Naive B cell (primary cell): ENCODE results near the gene PPP1R12A. TPM values are rescaled to one million over a fixed set of nuclear protein-coding genes. Genes with fewer than 3 reads are reported as not detected.
A peak's percentile ranks its signal among the peaks of the same experiment; 100 is the strongest.

Experiments
- ATAC-seq, 2 donors: fragments of 150-1000 bp; cut with Tn5 transposase; 2 replicates each; pipeline ENCODE4 v1.10.0; 2021; ENCODE audit warnings: low read depth in 2 of 2, mild to moderate bottlenecking in 2 of 2, moderate library complexity in 2 of 2
- DNase-seq: peaks from one replicate; pipeline ENCODE4 v3.0.0; 2022
- H3K27ac Mint-ChIP-seq, 6 donors: one replicate each; pipeline ENCODE4 v1.8.0; 2020 to 2022; ENCODE audit warnings: mild to moderate bottlenecking in 6 of 6, mixed read lengths in 6 of 6, moderate library complexity in 5 of 6, inconsistent platforms in 2 of 6
- H3K27me3 Mint-ChIP-seq, 3 donors: one replicate each; pipeline ENCODE4 v1.8.0; 2021 to 2022; ENCODE audit warnings: mixed read lengths in 3 of 3, mild to moderate bottlenecking in 1 of 3
- H3K36me3 Mint-ChIP-seq, 2 donors: one replicate each; pipeline ENCODE4 v1.8.0; 2020 to 2022; ENCODE audit warnings: mixed read lengths in 2 of 2, inconsistent platforms in 1 of 2, mild to moderate bottlenecking in 1 of 2
- H3K4me1 Mint-ChIP-seq, 3 donors: one replicate each; pipeline ENCODE4 v1.8.0; 2020 to 2022; ENCODE audit warnings: mixed read lengths in 3 of 3, inconsistent platforms in 1 of 3, mild to moderate bottlenecking in 1 of 3, moderate library complexity in 1 of 3
- H3K4me3 Mint-ChIP-seq, 8 donors: one replicate each; pipeline ENCODE4 v1.8.0; 2020 to 2022; ENCODE audit warnings: mild to moderate bottlenecking in 8 of 8, mixed read lengths in 8 of 8, moderate library complexity in 8 of 8, inconsistent platforms in 2 of 8
- H3K9me3 Mint-ChIP-seq, 7 donors: one replicate each; pipeline ENCODE4 v1.8.0; 2020 to 2022; ENCODE audit warnings: mixed read lengths in 7 of 7, mild to moderate bottlenecking in 5 of 7, inconsistent platforms in 2 of 7, moderate library complexity in 1 of 7
- polyA plus RNA-seq, 6 donors: library from polyadenylated mRNA; unstranded; fragments of 300-500 nt; fragmentation: Illumina TruSeq; gene quantifications; one replicate each; pipeline ENCODE4 v1.2.3, GENCODE V29; 2021; ENCODE audit warnings: low read depth in 6 of 6

PPP1R12A gene
- polyA plus RNA-seq, 6 donors from 2014 or later: 52.8 to 151 (median 107) TPM

DNA sequence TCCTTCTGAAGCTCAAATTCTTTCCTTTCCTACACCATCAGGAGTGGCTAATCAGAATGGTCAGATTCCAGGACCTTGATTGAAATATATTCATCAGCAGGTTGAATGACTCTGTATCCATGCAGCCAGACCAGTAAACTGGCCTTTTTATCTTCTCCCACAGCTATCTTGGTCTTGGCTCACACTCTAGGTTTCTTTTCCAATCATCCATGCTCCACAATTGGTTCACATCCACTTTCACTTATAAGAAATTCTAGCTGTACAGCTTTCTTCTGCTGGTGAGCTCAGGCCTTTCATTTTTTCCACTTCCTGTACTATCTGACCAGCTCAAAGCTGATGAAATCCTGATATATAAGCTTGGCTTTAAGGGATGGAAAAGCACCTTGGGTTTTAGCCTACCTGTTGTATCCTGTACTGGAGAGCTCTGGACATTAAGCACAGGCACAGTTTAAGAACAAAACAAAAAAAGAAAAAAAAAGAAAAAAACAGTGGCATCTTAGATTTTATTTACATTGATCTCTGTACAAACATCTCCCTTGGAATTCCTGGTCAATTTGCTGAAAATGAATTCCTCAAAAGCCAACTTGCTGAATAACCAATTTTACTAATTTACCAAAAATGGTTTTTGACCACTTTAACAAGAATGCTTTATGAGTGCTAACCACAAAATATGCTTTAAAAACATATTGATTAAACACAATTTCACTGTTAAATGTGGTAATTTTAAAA lies 152.6 kb downstream of the PPP1R12A start:
- Mint-ChIP-seq H3K4me3 (no peak overlapping the region), H3K36me3 (peaks cover 14 to 23% of the 10 kb centered on the region in 2 donors), H3K27me3 (no peaks in the 10 kb centered on the region), H3K9me3 (no peaks in the 10 kb centered on the region), H3K4me1 (no peaks in the 10 kb centered on the region), H3K27ac (peak overlapping the region in 2 of 6 donors; percentile 13 to 76)
- DNase-seq (no peak), ATAC-seq (no peak)

DNA sequence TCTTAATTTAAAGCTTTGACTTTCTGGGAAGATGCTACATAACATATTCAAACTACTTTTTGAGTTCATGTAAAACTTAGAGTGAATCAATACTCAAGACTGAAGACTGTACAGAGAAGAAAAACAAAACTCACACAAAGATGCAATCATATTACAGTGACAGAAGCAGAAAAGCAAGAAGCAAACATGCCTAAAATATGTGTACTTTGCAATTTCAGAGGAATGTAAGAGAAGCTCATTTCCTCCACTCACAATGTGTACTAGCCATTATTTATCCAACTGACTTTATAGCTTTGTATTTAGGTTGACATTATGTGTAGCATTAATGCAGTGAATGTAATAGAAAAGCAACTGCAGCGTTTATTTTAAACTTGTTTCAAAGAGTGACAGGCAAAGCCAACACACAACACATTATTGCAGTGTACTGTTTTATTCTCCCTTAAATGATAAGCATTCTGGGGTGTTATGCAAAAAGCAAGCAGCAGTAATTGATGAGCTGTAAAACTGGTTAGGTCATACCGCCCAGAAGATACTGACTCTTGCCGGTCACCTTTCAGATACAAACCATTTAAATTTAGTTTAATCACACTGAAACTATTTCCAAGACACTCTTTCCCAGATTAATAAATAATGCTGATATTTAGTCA lies 156.0 kb downstream of the PPP1R12A start:
- Mint-ChIP-seq H3K27ac (peak overlapping the region in 2 of 6 donors; percentile 4 to 59), H3K4me1 (no peaks in the 10 kb centered on the region), H3K36me3 (peaks cover 7 to 13% of the 10 kb centered on the region in 2 donors), H3K4me3 (no peak overlapping the region), H3K9me3 (no peaks in the 10 kb centered on the region), H3K27me3 (no peaks in the 10 kb centered on the region)
- ATAC-seq (no peak), DNase-seq (no peak)

DNA sequence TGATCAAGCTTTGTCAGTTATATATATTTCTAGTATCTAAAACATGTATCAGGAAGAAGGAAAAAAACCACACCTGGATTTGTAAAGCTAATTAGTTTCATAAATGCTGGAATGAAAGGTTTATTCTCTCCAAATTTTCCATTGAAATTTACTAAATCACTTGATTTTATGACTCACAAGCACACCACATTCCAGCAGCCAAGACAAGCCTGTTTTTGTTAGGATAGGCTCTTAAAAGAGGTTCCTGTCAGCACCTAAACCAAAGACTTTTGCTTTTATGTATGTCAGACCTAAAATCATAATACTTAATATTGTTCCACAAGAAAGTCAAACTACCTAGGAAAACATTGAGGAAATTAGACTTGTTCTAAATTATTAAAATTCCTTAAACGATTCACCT lies 158.8 kb downstream of the PPP1R12A start:
- Mint-ChIP-seq H3K9me3 (no peaks in the 10 kb centered on the region), H3K27ac (no peak overlapping the region), H3K36me3 (peaks cover 6 to 13% of the 10 kb centered on the region in 2 donors), H3K4me1 (no peaks in the 10 kb centered on the region), H3K27me3 (no peaks in the 10 kb centered on the region), H3K4me3 (no peak overlapping the region)
- no peak for ATAC-seq
- no peak for DNase-seq

DNA sequence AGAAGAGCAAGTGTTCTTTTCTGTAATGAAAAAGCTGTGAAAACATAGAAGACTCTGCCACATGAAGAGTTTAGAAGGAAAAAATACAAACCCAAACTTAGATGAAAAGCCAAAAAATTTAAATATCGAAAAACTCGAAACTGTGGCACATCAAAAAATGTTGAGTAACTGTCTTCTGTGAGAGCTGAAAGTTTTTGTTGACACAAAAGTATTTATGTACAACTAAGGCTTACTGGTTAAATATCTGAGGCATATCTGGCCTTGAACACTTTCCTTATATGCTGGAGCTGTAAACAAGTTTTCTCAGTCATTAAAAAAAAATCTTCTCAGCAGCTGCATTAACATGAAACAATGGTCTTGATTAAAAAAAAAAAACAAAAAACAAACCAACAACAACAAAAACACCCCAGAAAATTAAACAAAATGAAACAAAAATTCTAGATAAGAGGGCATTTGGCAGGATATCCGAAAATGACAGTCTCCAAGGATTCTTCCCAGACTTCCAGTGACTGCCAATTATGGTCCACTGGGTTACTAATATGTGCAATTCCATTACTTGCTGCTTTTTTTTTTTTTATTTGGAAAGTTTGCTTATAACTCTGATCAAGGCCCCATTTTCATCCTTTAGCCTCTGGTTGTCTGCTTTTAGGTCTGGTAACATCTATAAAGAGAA lies 159.4 kb downstream of the PPP1R12A start:
- Mint-ChIP-seq H3K27me3 (no peaks in the 10 kb centered on the region), H3K36me3 (peaks cover 6 to 13% of the 10 kb centered on the region in 2 donors), H3K4me3 (no peak overlapping the region), H3K9me3 (no peaks in the 10 kb centered on the region), H3K27ac (no peak overlapping the region), H3K4me1 (no peaks in the 10 kb centered on the region)
- ATAC-seq: no peak
- no peak for DNase-seq

DNA sequence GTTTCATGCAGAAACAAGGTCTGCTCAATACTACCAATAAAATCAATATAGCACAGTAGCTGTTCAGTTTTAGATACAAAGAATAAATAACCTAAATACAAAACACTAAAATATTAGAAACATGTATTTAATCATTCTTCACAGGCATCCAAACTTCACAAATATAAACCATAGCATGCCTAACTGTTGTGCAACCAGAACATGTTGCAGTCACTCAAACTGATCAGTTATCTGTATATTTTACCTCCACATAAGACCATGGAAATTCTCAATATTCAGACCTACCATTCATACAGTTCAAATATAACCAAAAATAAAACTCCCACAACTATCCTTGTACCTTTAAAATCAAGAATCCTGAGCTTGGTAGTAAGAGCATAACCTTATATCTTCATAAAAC lies 161.0 kb downstream of the PPP1R12A start:
- DNase-seq: no peak
- H3K4me1 Mint-ChIP-seq: no peaks in the 10 kb centered on the region
- H3K27ac Mint-ChIP-seq: peak overlapping the region in 3 of 6 donors; percentile 27
- no peak overlapping the region for H3K4me3 Mint-ChIP-seq
- no peaks in the 10 kb centered on the region for H3K27me3 Mint-ChIP-seq
- H3K9me3 Mint-ChIP-seq: no peaks in the 10 kb centered on the region
- ATAC-seq: no peak
- peaks cover 6 to 13% of the 10 kb centered on the region in 2 donors for H3K36me3 Mint-ChIP-seq

DNA sequence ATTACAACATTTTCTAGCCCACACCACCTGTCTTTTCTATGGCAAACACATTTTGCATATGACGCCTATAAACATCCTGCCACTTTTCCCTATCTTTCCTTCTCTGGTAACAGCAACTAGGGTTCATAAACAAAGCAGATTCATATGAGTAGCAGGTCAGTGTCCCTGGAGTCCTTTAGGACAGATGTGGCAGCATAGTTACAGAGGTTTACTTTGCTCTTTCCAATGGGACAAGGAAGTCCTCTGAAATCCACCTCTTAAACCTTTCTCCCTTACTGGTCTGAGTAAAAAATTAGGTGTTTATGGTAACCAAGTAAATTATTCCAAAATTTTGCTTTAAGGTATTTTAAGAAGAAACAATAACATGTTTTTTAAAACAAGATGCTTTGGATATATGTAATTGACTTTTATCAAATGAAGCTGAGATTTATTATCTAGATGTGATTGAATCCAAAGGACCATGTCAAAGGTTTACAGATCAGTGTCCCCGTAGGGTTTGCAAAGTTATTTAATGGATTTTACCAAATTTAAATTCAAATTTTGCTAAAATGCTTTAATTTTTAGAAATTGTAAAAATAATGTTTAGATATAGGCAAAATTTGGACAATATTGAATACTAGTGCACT lies 164.9 kb downstream of the PPP1R12A start:
- H3K9me3 Mint-ChIP-seq: no peaks in the 10 kb centered on the region
- H3K27me3 Mint-ChIP-seq: no peaks in the 10 kb centered on the region
- ATAC-seq: no peak
- H3K4me3 Mint-ChIP-seq: no peak overlapping the region
- peaks cover under 1 to 6% of the 10 kb centered on the region in 2 donors for H3K36me3 Mint-ChIP-seq
- H3K27ac Mint-ChIP-seq: no peak overlapping the region
- DNase-seq: no peak
- no peaks in the 10 kb centered on the region for H3K4me1 Mint-ChIP-seq

DNA sequence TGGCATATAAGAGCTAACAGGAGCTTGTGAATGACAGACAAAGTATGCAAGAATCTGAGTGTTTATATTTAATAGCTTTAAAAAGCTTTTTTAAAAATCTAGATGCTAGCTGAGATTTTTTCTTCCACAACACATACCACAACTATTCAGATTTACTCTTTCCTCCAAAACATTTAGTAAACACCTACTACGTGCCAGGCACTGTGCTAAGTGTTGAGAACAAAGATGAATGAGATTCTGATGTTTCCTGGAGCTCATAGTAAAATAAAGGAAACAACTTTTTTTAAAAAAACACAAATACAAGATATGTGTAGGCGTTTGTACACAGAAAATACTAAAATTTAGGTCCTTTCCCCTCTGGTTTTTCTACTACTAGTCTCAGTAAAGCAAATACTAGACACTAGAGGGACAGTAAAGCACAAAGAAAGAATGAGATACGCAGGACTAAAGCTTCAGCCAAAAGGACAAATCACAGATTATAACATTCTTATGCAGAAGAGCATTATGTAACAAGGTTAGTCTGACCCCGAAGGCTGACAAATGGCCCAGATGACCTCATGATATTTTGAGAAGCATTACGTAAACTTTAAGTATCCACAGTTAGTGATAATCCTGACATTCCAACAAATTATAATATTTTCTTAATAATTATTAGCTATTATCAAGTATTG lies 165.6 kb downstream of the PPP1R12A start:
- Mint-ChIP-seq H3K4me3 (no peak overlapping the region), H3K27me3 (no peaks in the 10 kb centered on the region), H3K9me3 (no peaks in the 10 kb centered on the region), H3K27ac (no peak overlapping the region), H3K36me3 (peaks cover 0 to 6% of the 10 kb centered on the region in 2 donors), H3K4me1 (no peaks in the 10 kb centered on the region)
- ATAC-seq (no peak), DNase-seq (no peak)

DNA sequence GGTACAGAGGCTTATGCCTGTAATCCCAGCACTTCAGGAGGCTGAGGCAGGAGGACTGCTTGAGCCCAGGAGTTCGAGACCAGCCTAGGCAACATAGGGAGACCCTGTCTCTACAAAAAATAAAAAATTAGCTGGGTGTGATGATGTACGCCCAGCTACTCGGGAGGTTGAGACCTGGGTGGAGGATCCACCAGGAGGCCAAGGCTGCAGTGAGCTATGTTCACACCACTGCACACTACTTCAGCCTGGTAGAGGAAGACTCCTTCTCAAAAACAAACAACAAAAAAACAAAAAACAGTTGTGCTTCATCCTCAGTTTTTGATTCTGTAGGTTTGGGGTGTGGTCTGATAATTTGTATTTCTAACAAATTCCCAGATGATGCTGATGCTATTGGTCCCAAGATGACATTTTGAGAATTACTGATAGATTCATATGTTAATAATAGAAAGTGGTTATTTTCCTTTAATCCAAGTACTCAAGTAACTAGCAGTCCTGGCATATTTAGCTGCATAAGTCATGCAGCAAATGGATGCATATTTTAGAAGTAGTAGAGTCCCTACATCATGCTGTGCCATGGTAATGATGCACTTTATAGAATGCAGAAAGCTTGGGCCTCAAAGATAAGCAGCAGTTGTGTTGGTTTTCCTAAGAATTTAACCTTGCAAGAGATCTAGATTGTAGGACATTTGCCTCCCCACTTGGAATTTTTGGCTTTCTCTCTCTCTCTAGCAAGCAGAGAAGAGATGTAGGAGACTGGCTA lies 168.0 kb downstream of the PPP1R12A start:
- ATAC-seq (no peak), DNase-seq (no peak)
- no peaks in the 10 kb centered on the region for H3K9me3 Mint-ChIP-seq
- no peaks in the 10 kb centered on the region for H3K4me1 Mint-ChIP-seq
- H3K27ac Mint-ChIP-seq: peak overlapping the region in 1 of 6 donors; percentile 34
- no peaks in the 10 kb centered on the region for H3K36me3 Mint-ChIP-seq
- H3K4me3 Mint-ChIP-seq: no peak overlapping the region
- no peaks in the 10 kb centered on the region for H3K27me3 Mint-ChIP-seq

DNA sequence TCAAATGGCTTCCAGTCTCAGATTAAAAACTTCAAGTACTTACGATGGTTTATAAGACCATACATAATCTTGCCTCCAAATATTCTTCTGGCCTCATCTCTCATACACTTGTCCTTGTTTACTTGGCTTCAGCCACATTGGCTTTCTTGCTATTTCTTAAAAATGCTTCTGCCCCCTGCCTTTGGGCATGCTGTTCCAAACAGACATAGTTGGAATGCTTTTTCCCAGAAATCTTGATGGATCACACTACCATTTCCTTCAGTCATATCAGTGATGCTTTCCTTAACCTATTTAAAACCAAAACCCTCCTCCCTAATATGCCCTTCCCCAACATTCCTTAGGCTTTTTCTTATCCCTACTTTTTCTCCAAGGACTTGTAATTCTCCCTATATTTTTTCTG lies 169.7 kb downstream of the PPP1R12A start:
- no peak for ATAC-seq
- Mint-ChIP-seq H3K4me1 (no peaks in the 10 kb centered on the region), H3K27me3 (no peaks in the 10 kb centered on the region), H3K36me3 (no peaks in the 10 kb centered on the region), H3K4me3 (no peak overlapping the region), H3K9me3 (peaks cover 0 to 4% (median 2%) of the 10 kb centered on the region in 7 donors), H3K27ac (no peak overlapping the region)
- no peak for DNase-seq

DNA sequence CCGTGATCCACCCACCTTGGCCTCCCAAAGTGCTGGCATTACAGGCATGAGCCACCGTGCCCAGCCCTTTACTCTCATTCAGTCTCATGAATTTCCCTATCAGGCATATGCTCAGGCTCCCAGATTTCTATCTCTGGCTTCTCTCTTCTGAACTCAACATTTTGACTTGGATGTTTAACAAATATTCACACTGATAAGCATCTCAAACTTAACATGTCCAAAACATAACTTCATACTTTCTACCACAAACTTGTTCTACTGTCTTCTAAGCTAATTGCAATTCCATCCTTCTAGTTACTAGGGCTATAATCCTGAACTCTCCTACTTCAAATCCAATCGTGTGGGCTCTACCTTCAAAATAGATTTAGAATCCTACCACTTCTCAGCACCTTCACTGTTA lies 170.3 kb downstream of the PPP1R12A start:
- DNase-seq: no peak
- Mint-ChIP-seq H3K4me3 (no peak overlapping the region), H3K4me1 (no peaks in the 10 kb centered on the region), H3K36me3 (no peaks in the 10 kb centered on the region), H3K9me3 (peaks cover 0 to 8% (median 6%) of the 10 kb centered on the region in 7 donors), H3K27ac (peak overlapping the region in 1 of 6 donors; percentile 24), H3K27me3 (no peaks in the 10 kb centered on the region)
- no peak for ATAC-seq

DNA sequence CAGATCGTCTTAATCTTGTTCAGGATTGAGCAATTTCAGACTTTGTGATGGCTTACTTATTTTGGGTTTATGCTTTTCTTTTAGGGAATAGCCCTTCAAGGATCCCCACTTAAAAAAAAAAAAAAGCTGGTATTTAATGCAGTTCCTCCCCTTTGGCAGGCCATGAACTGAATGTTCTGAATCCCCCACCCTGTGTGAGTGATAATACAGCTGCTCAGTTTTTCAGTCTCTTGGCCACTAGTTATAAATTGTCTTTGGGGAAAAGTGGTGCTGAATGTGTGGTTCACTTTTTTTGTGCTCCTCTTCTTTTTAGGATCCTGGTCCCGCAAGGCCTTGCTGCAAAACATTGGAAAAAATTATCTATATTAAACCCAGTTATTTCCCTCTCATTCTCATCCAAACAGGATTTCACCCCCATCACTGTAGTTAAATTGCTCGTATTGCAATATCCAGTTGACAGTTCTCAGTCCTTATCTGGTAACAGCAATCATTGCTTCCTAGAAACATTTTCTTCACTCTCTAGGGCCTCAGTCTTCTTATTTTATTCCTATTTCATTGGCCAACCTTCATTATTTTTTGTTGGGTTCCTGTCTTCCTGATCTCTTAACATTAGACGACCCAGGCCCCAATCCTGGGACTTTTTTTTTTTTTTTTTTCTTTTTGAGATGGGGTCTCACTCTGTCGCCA lies 171.0 kb downstream of the PPP1R12A start:
- peaks cover 0 to 13% (median 6%) of the 10 kb centered on the region in 7 donors for H3K9me3 Mint-ChIP-seq
- ATAC-seq: no peak
- H3K4me3 Mint-ChIP-seq: no peak overlapping the region
- no peaks in the 10 kb centered on the region for H3K36me3 Mint-ChIP-seq
- H3K27ac Mint-ChIP-seq: no peak overlapping the region
- H3K27me3 Mint-ChIP-seq: no peaks in the 10 kb centered on the region
- no peaks in the 10 kb centered on the region for H3K4me1 Mint-ChIP-seq
- no peak for DNase-seq

DNA sequence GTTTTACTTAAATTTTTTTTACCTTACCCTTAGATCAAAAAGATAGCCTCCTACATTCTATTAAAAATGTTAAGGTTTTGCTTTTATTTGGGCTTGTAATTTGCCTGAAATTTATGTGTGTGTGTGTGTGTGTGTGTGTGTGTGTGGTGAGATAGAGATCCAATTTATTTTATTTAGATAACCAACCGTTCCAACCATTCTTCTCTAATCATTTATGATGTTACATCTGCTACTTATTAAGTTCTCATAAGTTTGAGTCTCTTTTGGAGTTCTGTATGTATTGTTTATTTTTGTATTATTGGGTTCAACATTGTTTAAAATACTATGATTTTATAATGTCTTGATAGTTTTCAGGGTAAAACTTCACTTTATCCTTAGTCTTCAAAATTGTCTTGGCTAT lies 173.6 kb downstream of the PPP1R12A start:
- Mint-ChIP-seq H3K36me3 (peaks cover 0 to 8% of the 10 kb centered on the region in 2 donors), H3K27ac (no peak overlapping the region), H3K4me1 (no peaks in the 10 kb centered on the region), H3K9me3 (peaks cover 2 to 30% (median 17%) of the 10 kb centered on the region in 7 donors), H3K27me3 (no peaks in the 10 kb centered on the region), H3K4me3 (no peak overlapping the region)
- DNase-seq (no peak), ATAC-seq (no peak)
